NCI-H187 treated with DMSO at 0.1 percent for 48 hours (cell line): Measurements from ENCODE around the gene TXNRD1.
A peak's percentile ranks its signal among the peaks of the same experiment; 100 is the strongest.
"Not testable (repeated sequence)": the region's sequence is repeated elsewhere in the genome, so short reads cannot be mapped to it uniquely, and the experiment has no call there.

Experiments
- DNase-seq: peaks from one replicate; lab custom pipeline; 2025; lab: John Stamatoyannopoulos, UW

Gene TXNRD1

DNA sequence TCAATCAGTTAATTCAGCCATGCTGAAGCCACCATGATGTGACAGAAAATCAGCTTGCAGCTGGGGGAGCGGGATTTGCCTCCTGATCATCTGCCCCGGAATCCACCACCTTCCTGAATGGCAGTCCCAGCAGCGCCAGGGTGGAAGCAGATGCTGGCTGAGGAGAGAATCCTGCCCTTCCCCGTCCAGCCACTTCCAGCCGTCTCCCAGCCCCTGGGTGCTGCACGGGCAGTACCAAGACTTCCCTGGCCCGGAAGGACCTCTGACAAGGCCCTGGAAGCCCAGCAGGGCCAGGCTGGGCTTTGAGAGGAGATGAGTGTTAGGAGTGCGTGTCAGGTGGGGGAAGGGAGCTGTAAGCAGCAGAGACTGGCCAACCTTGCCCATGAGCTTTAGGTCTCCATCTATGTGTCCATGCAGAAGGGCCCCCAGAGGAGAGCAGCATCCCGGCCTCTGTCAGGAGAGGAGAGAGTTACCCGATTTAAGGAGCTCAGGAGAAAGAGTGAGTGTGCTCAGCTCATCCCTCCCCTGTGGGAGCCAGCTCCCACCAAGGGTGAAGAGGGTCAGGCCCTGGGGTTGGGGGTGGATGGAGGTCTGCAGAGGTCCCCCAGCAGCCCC is 157.2 kb downstream of the TXNRD1 start:
- DNase-seq, result no peak

DNA sequence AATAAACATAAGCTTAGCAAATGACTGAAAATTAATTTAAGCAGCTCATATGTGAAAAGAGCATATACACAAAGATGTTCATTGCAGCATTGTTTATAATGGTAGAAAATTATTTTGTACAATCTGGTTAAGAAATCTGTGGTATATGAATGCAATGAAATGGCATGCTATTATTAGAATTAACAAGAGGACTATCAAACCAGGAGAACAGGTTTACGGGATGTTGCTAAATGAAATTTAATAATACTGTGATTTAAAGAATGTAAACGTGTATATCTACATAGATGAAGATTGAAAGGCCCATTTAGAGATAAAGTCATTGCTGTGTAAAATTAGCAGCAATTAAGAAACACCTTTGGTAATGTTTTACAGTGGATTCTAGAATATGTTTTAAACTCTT is 158.5 kb downstream of the TXNRD1 start:
- DNase-seq, result no peak

DNA sequence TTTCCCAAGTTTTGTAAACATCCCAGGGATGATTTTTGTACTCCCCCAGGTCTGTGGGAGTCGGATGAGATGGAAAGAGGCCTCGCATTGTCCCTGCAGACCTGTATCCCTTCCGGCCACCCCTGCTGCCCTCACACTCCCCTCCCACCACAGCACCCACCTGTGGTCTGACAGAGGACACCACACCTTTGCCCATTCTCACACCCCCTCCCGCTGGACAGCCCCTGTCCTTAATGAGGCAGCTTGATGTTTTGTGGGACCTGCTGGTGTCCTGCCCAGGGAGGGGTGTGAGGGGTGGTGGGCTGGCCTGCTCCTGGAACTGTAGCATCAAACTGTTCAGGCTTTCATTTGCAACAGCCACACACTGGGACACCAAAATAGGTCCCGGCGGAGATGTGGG is 159.2 kb downstream of the TXNRD1 start:
- DNase-seq, result no peak

DNA sequence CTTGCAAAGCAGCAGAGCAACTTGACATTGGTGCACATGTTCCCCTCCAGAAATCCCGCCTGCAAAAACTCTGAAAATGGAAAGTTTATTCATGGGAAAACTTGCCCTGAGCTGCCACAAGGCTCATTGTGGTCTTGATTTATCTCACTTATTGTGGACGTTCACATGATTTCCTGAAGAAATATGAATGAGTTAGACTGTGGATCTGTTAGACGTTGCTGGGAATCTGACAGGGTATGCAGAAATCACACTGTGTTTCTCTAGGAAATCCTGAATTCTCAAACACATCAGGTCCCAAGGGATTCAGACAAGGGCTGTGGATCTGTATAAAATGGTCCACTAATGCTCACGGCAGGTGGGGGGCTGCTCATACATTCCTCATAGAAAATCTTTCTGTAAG is 160.2 kb downstream of the TXNRD1 start:
- DNase-seq, result no peak

DNA sequence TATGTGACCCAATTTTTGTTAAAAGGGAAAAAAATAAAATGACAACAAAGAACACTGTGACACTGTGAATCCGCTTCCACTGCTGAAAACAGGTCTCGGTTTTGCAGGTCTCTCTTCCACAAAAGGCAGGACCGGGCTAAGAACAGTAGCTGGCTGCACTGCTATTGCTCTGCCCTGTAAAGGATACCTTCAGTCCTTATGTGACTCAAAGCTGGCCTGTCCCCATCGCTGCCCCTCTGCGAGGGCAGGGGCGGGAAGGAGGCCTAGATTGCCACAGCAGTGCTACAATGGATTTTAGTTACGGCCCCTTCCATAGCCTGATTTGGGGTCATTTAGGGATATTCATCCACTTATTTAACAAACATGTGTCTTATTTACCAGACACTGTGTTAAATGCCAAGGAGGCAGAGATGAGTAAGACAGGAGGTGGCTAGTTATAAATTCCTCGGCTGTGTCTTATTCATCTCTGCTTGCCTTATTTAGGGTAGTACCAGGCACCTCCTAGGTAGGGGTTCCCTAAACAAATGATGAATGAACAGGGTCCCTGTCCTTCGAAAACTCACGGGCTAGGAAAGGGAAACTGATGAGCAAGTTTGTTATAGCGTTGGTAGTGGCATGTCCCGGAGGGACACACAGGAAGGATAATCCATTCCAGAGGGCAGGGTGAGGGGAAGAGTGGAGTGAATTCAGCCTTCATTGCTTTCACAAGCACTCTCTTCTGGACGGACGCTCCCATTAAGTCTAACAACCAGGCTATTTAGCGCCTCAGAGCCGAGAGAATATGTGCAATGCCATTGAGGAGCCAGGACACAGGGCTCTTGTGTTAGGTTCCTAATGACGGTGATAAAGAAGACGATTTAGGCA is 161.3 kb downstream of the TXNRD1 start:
- no peak for DNase-seq

DNA sequence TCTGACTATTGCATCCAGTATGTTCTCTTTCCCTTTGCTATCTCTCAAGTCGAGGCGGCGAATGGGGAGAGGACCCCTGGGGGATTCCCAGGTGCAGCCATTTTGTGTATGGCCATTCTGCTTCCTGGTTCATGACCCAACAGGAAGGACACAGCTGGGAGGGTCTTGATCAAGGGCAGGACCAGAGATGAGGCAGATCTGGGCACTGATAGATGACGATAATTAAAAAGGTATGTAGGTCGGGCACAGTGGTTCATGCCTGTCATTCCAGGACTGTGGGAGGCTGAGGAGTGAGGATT is 161.9 kb downstream of the TXNRD1 start:
- DNase-seq, result no peak

DNA sequence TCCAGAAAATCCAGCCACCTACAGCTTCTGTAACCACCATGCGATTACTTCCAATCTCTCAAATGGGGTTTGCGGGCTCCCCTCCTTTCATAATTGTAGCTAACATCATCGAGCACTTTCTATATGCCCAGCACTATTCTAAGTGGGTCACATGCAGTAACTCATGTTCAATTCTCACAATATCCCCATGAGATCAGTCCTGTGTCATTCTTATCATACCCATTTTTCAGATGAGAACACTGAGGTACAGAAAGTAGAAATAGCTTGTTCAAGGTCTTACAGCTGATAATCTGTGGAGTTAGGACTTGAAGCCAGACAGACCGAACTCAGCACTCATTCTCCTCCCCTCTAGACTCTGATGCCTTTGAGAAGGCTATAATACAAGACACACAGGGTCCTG is 162.8 kb downstream of the TXNRD1 start:
- no peak for DNase-seq

DNA sequence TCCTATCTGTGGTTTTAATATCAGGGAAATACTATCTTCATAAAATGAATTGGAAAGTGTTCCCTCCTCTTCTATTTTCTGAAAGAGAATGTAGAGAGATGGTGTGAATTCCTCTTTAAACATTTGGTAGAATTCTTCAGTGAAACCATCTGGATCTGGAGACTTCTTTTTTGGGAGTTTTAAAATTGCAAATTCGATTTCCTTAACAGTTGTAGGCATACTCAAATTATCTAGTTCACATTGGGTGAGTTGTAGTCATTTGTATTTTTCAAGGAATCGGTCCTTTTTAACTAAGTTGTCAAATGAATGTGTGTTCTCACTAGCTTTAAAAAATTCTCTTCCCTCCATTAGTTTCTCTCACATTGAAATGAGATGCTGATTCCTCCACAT is 165.8 kb downstream of the TXNRD1 start:
- DNase-seq, result no peak

DNA sequence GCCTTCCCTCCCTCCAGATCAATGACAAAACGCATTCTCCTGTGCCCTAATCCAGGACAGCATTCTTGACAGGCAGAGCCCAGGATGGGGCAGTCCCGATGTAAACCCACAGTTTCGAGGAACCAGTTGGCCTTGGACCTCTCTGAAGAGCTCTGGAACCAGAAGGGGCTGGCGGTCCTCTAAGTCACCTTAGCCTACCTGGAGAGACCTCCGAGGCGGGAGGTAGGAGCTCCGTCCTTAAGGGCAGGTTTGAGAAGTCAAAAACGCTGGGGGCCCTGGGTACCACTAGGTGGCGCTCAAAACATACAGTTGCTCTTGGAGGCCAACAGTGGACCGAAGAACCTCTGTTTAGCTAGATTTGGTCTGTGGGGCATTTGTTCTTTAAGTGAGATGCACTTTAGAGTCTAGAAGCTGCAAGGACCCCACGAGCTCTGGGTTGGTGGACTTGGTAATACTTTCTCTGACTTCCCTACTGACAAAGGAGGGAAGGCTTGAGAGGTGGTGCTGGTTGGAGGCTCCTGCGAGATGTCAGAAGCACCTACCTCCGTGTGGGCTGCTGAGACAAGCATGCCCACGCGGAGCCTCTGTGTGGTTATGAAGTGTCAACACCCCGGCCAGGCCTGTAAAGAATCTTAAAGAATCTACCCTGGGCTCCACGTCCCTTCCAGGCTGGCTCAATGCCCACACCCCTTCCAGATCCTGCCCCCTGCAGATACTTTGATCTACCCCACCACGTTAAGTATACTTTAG is 166.3 kb downstream of the TXNRD1 start:
- DNase-seq, result peak; percentile 61

DNA sequence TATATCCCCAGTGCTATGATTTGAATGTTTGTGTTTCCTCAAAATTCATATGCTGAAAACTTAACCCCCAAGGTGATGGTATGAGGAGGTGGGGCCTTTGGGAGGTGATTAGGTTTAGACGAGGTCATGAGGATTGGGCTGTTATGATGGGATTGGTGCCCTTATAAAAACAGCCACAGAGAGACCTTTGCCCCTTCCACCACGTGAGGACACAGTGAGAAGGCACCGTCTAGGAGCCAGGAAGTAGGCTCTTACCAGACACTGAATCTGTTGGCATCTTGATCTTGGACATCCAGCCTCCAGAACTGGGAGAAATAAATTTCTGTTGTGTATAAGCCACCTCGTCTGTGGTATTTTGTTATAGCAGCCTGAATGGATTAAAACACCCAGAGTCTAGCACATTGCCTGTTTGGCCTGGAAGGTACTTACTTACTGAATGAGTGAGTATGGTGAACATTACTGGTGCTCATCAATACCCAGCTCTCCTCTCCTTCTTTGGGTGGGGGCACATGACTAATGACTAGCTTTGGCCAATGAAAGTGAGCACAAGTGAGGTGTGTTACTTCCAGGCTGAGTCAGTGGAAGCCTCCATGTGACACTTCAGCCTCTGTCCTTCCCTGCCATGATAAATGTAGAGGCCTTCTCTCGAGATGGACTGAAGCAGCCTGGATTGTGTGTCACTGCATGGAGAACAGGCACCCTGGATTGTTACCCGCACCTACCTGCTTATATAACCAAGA is 168.7 kb downstream of the TXNRD1 start:
- no peak for DNase-seq

DNA sequence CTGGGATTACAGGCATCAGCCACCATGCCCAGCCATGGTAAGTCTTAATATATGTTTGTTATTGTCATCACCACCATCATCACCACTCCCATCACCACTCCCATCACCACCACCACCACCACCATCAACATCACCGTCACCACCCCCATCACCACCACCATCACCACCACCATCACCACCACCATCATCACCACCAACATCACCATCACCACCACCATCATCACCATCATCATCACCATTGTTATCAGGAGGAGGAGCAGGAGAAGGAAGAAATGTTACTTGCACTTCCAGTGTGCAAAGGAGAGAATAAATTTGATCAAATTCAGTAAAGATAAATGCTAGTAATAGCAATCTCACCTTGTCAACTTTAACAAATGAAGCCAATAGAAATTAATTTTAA is 169.9 kb downstream of the TXNRD1 start:
- DNase-seq, result no peak

DNA sequence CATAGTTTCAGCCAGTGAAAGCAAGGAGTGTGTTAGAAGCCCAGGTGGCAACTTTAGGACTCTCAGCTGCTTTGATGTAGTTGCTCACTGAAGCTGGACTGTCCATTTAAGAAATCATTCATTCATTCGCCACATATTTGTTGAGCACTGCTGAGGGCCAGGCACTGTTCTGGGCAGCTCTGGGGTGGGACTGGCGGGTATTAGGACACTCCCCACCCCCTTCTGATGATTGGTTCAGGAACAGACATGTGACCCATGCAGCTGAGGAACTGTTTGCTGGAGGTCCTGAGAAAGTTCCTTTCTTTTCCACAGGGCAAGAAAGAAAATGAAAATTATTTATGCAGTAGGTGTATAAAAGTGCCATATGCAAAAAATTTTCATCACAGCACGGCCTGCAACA is 170.9 kb downstream of the TXNRD1 start:
- DNase-seq, result no peak

DNA sequence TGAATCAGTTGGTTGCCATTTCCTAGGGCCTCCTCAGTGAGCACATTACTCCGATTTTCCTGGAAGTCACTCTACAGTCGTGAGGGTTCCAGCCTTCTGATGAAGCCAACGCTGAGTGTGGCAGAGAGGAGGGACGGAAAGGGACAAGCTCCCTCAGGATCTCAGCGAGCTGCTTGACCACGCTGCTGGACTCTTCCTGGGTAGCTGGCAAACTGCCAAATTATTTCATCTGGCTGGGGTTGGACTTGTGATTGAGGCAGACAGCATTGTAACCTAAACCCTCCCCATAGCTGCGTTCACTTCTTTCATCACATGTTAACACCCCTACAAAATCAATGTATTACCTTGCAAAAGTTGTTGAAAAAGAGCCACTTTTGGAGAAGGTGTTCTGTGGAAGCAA is 171.6 kb downstream of the TXNRD1 start:
- DNase-seq, result no peak

DNA sequence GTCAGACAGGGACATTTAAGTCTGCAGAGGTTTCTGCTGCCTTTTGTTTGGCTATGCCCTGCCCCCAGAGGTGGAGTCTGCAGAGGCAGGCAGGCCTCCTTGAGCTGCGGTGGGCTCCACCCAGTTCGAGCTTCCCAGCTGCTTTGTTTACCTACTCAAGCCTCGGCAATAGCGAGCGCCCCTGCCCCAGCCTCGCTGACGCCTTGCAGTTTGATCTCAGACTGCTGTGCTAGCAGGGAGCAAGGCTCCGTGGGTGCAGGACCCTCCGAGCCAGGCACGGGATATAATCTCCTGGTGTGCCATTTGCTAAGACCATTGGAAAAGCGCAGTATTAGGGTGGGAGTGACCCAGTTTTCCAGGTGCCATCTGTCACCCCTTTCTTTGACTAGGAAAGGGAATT is 178.5 kb downstream of the TXNRD1 start:
- not testable (repeated sequence) for DNase-seq
